A549 (cell line): ENCODE results near the gene EIF3D. TPM values are rescaled to one million over a fixed set of nuclear protein-coding genes. Genes with fewer than 3 reads are reported as not detected.

Source experiments
- ATAC-seq, 2 experiments: fragments of 200-7000 bp in 1 of 2; fragments of >200 bp in 1 of 2; cut with Nextera tagmentation in 1 of 2; cut with Tn5 transposase in 1 of 2; 3 replicates each; pipeline versions ENCODE4 v1.8.0 to v1.9.1; 2018 to 2020; ENCODE audit warnings: mild to moderate bottlenecking in 1 of 2, moderate library complexity in 1 of 2
- CTCF ChIA-PET: fragments of 300-600 bp; sonication (Branson Sonifier 250); formaldehyde crosslinking; extraction: SDS; loops from one replicate; lab custom pipeline; 2021; ENCODE audit warnings: antibody characterized with exemption, inconsistent platforms; lab: Yijun Ruan, JAX
- POLR2A ChIA-PET: fragments of 350-600 bp; formaldehyde crosslinking; extraction: SDS; loops from one replicate; lab custom pipeline; 2021; ENCODE audit warnings: antibody characterized with exemption, inconsistent platforms; lab: Yijun Ruan, JAX
- DNase-seq, 2 experiments: peaks; one replicate each; pipeline versions ENCODE4 v3.0.0 to v3.0.0-alpha.2; 2011 to 2016; ENCODE audit warnings: low read depth in 1 of 2, low spot score in 1 of 2
- FAIRE-seq: peaks from 2 replicates; lab custom pipeline; 2011; peaks lifted over from hg19 to GRCh38; lab: Jason Lieb, UNC
- H3K27ac ChIP-seq, 2 experiments: fragments of >200 bp; sonication (Bioruptor Twin); formaldehyde crosslinking; 3 replicates each; pipeline ENCODE4 v1.5.1; 2016 to 2017
- H3K4me1 ChIP-seq: fragments of >200 bp; sonication (Bioruptor Twin); formaldehyde crosslinking; 3 replicates; pipeline ENCODE4 v1.6.1; 2016
- H3K4me2 ChIP-seq: fragments of >200 bp; sonication (Bioruptor Twin); formaldehyde crosslinking; 3 replicates; pipeline ENCODE4 v1.6.1; 2016
- H3K4me3 ChIP-seq: fragments of >200 bp; sonication (Bioruptor Twin); formaldehyde crosslinking; 3 replicates; pipeline ENCODE4 v1.5.1; 2016
- H3K9me3 ChIP-seq: fragments of >200 bp; sonication (Bioruptor Twin); formaldehyde crosslinking; 3 replicates; pipeline ENCODE4 v1.6.1; 2016
- BCL3 ChIP-seq: fragments of >200 bp; sonication (Bioruptor Twin); formaldehyde crosslinking; IDR thresholded peaks from 3 replicates; pipeline ENCODE4 v1.6.1; 2016
- CBX2 ChIP-seq: fragments of 200-600 bp; sonication (generic); IDR thresholded peaks from 2 replicates; pipeline ENCODE4 v1.6.1; 2016; ENCODE audit warnings: low read depth, mild to moderate bottlenecking, borderline replicate concordance
- CHD2 ChIP-seq: fragments of 150-350 bp; IDR thresholded peaks from 2 replicates; pipeline ENCODE4 v1.6.1; 2014; ENCODE audit warnings: low read length; ENCODE audit not compliant: partially characterized antibody
- E2F6 ChIP-seq: IDR thresholded peaks from 2 replicates; pipeline ENCODE4 v1.6.1; 2012; ENCODE audit warnings: low read depth, borderline replicate concordance
- ESRRA ChIP-seq: fragments of 150-350 bp; IDR thresholded peaks from 2 replicates; pipeline ENCODE4 v1.6.1; 2014; ENCODE audit warnings: mild to moderate bottlenecking, low read length, borderline replicate concordance
- FOSB ChIP-seq: fragments of 250-450 bp; sonication (Bioruptor Pico); IDR thresholded peaks from 2 replicates; pipeline ENCODE4 v1.5.0; 2020; ENCODE audit warnings: mild to moderate bottlenecking, moderate library complexity
- FOSL2 ChIP-seq, 2 experiments: fragments of 450-650 bp in 1 of 2; fragments of >200 bp in 1 of 2; sonication (Bioruptor Twin) in 1 of 2; formaldehyde crosslinking; IDR thresholded peaks; 2 replicates each; pipeline versions ENCODE4 v1.5.0 to v1.6.1; 2016 to 2020; ENCODE audit warnings: mild to moderate bottlenecking in 1 of 2, moderate library complexity in 1 of 2
- FOXS1 ChIP-seq: fragments of 250-450 bp; sonication (Bioruptor Pico); IDR thresholded peaks from 2 replicates; pipeline ENCODE4 v1.5.0; 2020; ENCODE audit warnings: mild to moderate bottlenecking, moderate library complexity
- HDAC2 ChIP-seq: fragments of 200-600 bp; sonication (generic); IDR thresholded peaks from 2 replicates; pipeline ENCODE4 v1.6.1; 2016
- HEYL ChIP-seq: fragments of 250-450 bp; sonication (Bioruptor Pico); IDR thresholded peaks from 2 replicates; pipeline ENCODE4 v1.8.0; 2021; ENCODE audit warnings: mild to moderate bottlenecking, moderate library complexity
- HOXA7 ChIP-seq: fragments of 250-450 bp; sonication (Bioruptor Pico); IDR thresholded peaks from 2 replicates; pipeline ENCODE4 v1.5.0; 2020; ENCODE audit warnings: mild to moderate bottlenecking, moderate library complexity
- HOXB13 ChIP-seq: fragments of 250-450 bp; sonication (Bioruptor Pico); IDR thresholded peaks from 2 replicates; pipeline ENCODE4 v1.5.0; 2020; ENCODE audit warnings: low read depth, mild to moderate bottlenecking, moderate library complexity
- HOXB5 ChIP-seq: fragments of 250-450 bp; sonication (Bioruptor Pico); IDR thresholded peaks from 2 replicates; pipeline ENCODE4 v1.5.0; 2020; ENCODE audit warnings: mild to moderate bottlenecking, moderate library complexity
- JUN ChIP-seq, 2 experiments: fragments of >200 bp; sonication (Bioruptor Twin); formaldehyde crosslinking; IDR thresholded peaks; 2 replicates in 1 of 2; 3 replicates in 1 of 2; pipeline ENCODE4 v1.6.1; 2016 to 2017
- KDM1A ChIP-seq: fragments of 200-600 bp; sonication (generic); IDR thresholded peaks from 2 replicates; pipeline ENCODE4 v1.6.1; 2016; ENCODE audit warnings: low read depth, mild to moderate bottlenecking
- KDM5A ChIP-seq: fragments of 200-600 bp; sonication (generic); IDR thresholded peaks from 2 replicates; pipeline ENCODE4 v1.6.1; 2016; ENCODE audit warnings: antibody characterized with exemption, mild to moderate bottlenecking
- PBX3 ChIP-seq: IDR thresholded peaks from 2 replicates; pipeline ENCODE4 v1.6.1; 2012
- PHF8 ChIP-seq: fragments of 200-600 bp; sonication (generic); IDR thresholded peaks from 2 replicates; pipeline ENCODE4 v1.6.1; 2016; ENCODE audit warnings: low read depth, mild to moderate bottlenecking, antibody characterized with exemption, moderate library complexity, borderline replicate concordance
- POLR2A ChIP-seq: IDR thresholded peaks from 2 replicates; pipeline ENCODE4 v1.6.1; 2012; ENCODE audit warnings: mild to moderate bottlenecking, low read length
- POLR2AphosphoS2 ChIP-seq: conservative IDR thresholded peaks from 2 replicates; pipeline ENCODE4 v1.6.1; 2012; ENCODE audit warnings: low read length, improper control_type of control experiment, inconsistent platforms
- RARB ChIP-seq: fragments of 250-450 bp; sonication (Bioruptor Pico); IDR thresholded peaks from 2 replicates; pipeline ENCODE4 v1.8.0; 2021; ENCODE audit warnings: mild to moderate bottlenecking, moderate library complexity
- RCOR1 ChIP-seq: fragments of 150-350 bp; IDR thresholded peaks from 2 replicates; pipeline ENCODE4 v1.6.1; 2014; ENCODE audit warnings: antibody characterized with exemption, low read length, low read depth
- REST ChIP-seq: fragments of 200-600 bp; sonication (generic); IDR thresholded peaks from 2 replicates; pipeline ENCODE4 v1.6.1; 2016; ENCODE audit warnings: antibody characterized with exemption, mild to moderate bottlenecking, moderate library complexity
- RFX5 ChIP-seq: fragments of 450-650 bp; IDR thresholded peaks from 2 replicates; pipeline ENCODE4 v1.7.1; 2014; ENCODE audit warnings: antibody characterized with exemption, mild to moderate bottlenecking, moderate library complexity
- SMC3 ChIP-seq: fragments of >200 bp; sonication (Bioruptor Twin); formaldehyde crosslinking; IDR thresholded peaks from 3 replicates; pipeline ENCODE4 v1.6.1; 2018; ENCODE audit warnings: inconsistent platforms
- SREBF2 ChIP-seq: fragments of 450-650 bp; IDR thresholded peaks from 2 replicates; pipeline ENCODE4 v1.6.1; 2014; ENCODE audit warnings: mild to moderate bottlenecking, moderate library complexity
- TFCP2L1 ChIP-seq: fragments of 250-450 bp; sonication (Bioruptor Pico); IDR thresholded peaks from 2 replicates; pipeline ENCODE4 v1.5.0; 2021; ENCODE audit warnings: mild to moderate bottlenecking
- ZC3H11A ChIP-seq: fragments of 450-650 bp; IDR thresholded peaks from 2 replicates; pipeline ENCODE4 v1.6.1; 2014; ENCODE audit warnings: antibody characterized with exemption, mild to moderate bottlenecking
- ZSCAN20 ChIP-seq: fragments of 250-450 bp; sonication (Bioruptor Pico); IDR thresholded peaks from 2 replicates; pipeline ENCODE4 v1.8.0; 2022; ENCODE audit warnings: mild to moderate bottlenecking, moderate library complexity
- WGBS: methylation state at CpG from one replicate; pipeline ENCODE4 v1.1.6; 2017; ENCODE audit errors: missing lambda C conversion rate; 5-methylcytosine and 5-hydroxymethylcytosine counted together
- polyA plus RNA-seq, 4 experiments: library from polyadenylated mRNA; depleted of rRNA in 3 of 4; stranded (reverse); fragments of >200 nt; fragmentation: RNase III in 1 of 4; extraction: RNeasy Plus Mini Kit Qiagen cat#74134 plus additional on column Dnase treatment in 1 of 4; gene quantifications; 2 replicates in 3 of 4; 3 replicates in 1 of 4; pipeline ENCODE4 v1.2.3, GENCODE V29; 2011 to 2017
- TF ChIP-seq, protein P1 (sequence below): fragments of >200 bp; sonication (Bioruptor Twin); formaldehyde crosslinking; IDR thresholded peaks from 2 replicates; pipeline ENCODE4 v1.6.1; 2016

Gene EIF3D
- polyA plus RNA-seq, 2 of the 4 experiments (the other 2 are of a cell fraction), result 171 to 304 TPM

DNA sequence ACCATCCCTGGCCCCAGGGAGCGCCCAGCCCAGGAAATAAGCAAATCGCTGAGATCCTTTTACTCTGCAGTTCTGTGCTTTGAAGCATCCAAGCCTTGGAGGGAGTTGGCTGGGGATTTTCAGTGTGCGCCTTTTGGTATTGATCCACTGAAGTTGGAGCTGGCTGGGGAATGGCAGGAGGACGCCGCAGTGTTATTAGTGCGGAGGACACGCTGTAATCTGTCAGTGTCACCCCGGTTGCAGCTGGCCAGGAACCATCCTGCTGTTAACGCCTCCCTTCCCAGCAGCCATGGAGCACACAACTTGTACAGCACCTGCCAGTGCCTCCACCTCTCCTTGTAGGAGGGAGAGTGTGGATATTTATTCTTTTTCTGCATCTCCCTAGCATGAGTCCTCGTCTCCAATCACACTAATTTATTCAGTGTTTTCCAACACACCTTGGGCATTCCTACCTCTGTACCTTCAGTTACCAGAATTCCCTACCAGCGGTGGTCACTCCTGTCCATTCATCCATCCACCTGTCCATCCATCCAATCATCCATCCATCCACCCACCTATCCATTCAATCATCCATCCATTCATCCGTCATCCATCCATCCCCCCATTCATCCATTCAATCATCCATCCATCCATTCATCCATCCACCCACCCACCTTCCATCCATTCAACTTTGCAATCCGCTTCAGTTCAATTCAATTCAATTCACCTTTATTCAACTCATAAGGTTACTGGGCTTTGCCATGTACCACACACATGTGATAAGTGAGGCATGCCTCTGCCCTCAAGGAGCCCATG, 21.9 kb upstream of the EIF3D start:
- no peak for DNase-seq
- no peak overlapping the region for H3K27ac ChIP-seq
- 94% methylated on average over 13 of the region's 13 CpGs for WGBS
- no peak overlapping the region for H3K4me3 ChIP-seq
- no peak for FAIRE-seq
- TF ChIP-seq FOSL2 (IDR thresholded peaks at IDR 0.05) (no peak), FOSL2 (CRISPR knock-in tag; IDR thresholded peaks at IDR 0.05) (no peak), JUN (IDR thresholded peaks at IDR 0.05) (no peak), POLR2A (no peak), ZSCAN20 (CRISPR knock-in tag) (no peak), HEYL (CRISPR knock-in tag) (no peak), SMC3 (no peak), TFCP2L1 (no peak), BCL3 (no peak), RARB (CRISPR knock-in tag) (no peak), PHF8 (no peak), FOXS1 (CRISPR knock-in tag) (no peak), FOSB (no peak), REST (no peak), HOXB13 (CRISPR knock-in tag) (no peak), HDAC2 (no peak), RFX5 (no peak), KDM5A (no peak), POLR2AphosphoS2 (no peak), SREBF2 (no peak)
- TF ChIP-seq, all 56 proteins: peak for 0
- Histone ChIP-seq H3K9me3 (no peaks in the 10 kb centered on the region), H3K4me1 (peaks cover 19% of the 10 kb centered on the region), H3K4me2 (no peak overlapping the region)
- CTCF ChIA-PET, result interaction anchor here (1.6 to 2.6 kb wide), 2 partner anchors 9 to 306 kb away, joined by 6 to 10 read pairs; no protein-coding TSS in a partner anchor
- POLR2A ChIA-PET, result no interaction called here
- ATAC-seq, result no peak

- CTCF ChIA-PET, result interaction anchor here (1.3 kb wide), 1 partner anchor 307 kb away, joined by 5 read pairs; no protein-coding TSS in a partner anchor
- Histone ChIP-seq H3K4me2 (no peak overlapping the region), H3K4me1 (peaks cover 21% of the 10 kb centered on the region), H3K4me3 (no peak overlapping the region), H3K9me3 (no peaks in the 10 kb centered on the region), H3K27ac (peak overlapping the region in 1 of 2 experiments; percentile 52; a peak in 2 of 6 replicates)
- DNase-seq (no peak), FAIRE-seq (no peak), ATAC-seq (no peak)
- WGBS, result 95% methylated on average over 5 of the region's 5 CpGs
- no peak for TF ChIP-seq RCOR1
- TF ChIP-seq CBX2, result no peak
- TF ChIP-seq FOXS1 (CRISPR knock-in tag), result no peak
- no peak for TF ChIP-seq ESRRA
- no peak for TF ChIP-seq HDAC2
- TF ChIP-seq E2F6, result no peak
- TF ChIP-seq ZC3H11A, result no peak
- TF ChIP-seq HOXA7 (CRISPR knock-in tag), result no peak
- no peak for TF ChIP-seq HOXB5 (CRISPR knock-in tag)
- no peak for TF ChIP-seq FOSL2 (IDR thresholded peaks at IDR 0.05)
- TF ChIP-seq FOSL2 (CRISPR knock-in tag; IDR thresholded peaks at IDR 0.05), result no peak
- no peak for TF ChIP-seq HEYL (CRISPR knock-in tag)
- no peak for TF ChIP-seq CHD2
- TF ChIP-seq PBX3, result no peak
- TF ChIP-seq, protein P1, sequence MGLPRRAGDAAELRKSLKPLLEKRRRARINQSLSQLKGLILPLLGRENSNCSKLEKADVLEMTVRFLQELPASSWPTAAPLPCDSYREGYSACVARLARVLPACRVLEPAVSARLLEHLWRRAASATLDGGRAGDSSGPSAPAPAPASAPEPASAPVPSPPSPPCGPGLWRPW, result no peak
- TF ChIP-seq KDM1A, result no peak
- POLR2A ChIA-PET, result no interaction called here
These were observed 20.1 kb upstream of the EIF3D start for GRCh38 chr22:36549033-36549432.
